Ovary (tissue), 9 donors: ENCODE measurements around the gene RASSF8. TPM values are rescaled to one million over a fixed set of nuclear protein-coding genes. Genes with fewer than 3 reads are reported as not detected.

Source experiments
- DNase-seq, 5 donors: peaks; one replicate each; pipeline ENCODE4 v3.0.0-alpha.2; 2019 to 2020
- H3K27ac ChIP-seq, 2 donors: fragments of 200-600 bp; one replicate each; pipeline versions ENCODE4 v1.5.1 to v1.8.0; 2019 to 2022
- H3K27me3 ChIP-seq: fragments of 200-600 bp; one replicate; pipeline ENCODE4 v1.8.0; 2022
- H3K36me3 ChIP-seq: fragments of 200-600 bp; sonication (generic); one replicate; pipeline ENCODE4 v1.5.1; 2019
- H3K4me1 ChIP-seq: one replicate; pipeline ENCODE4 v1.8.1; 2013; ENCODE audit warnings: mild to moderate bottlenecking, moderate library complexity; ENCODE audit not compliant: insufficient read depth
- H3K4me3 ChIP-seq: fragments of 200-600 bp; sonication (generic); one replicate; pipeline ENCODE4 v1.5.1; 2017
- H3K9me3 ChIP-seq, 2 donors: fragments of 200-600 bp in 1 of 2; sonication (generic) in 1 of 2; one replicate each; pipeline versions ENCODE4 v1.5.1 to v1.8.1; 2013 to 2019; ENCODE audit warnings: mild to moderate bottlenecking in 1 of 2, moderate library complexity in 1 of 2
- CTCF ChIP-seq, 3 donors: fragments of 450-650 bp in 2 of 3; fragments of 200-600 bp in 1 of 3; IDR thresholded peaks; one replicate each; pipeline versions ENCODE4 v1.5.1 to v1.8.0; 2016 to 2022; ENCODE audit warnings: antibody characterized with exemption in 3 of 3, mild to moderate bottlenecking in 1 of 3
- EP300 ChIP-seq: sonication (generic); formaldehyde crosslinking; IDR thresholded peaks from one replicate; pipeline ENCODE4 v1.6.1; 2017; ENCODE audit warnings: antibody characterized with exemption
- POLR2A ChIP-seq: fragments of 450-650 bp; IDR thresholded peaks from one replicate; pipeline ENCODE4 v1.6.1; 2017; ENCODE audit warnings: antibody characterized with exemption, mild to moderate bottlenecking, moderate library complexity
- WGBS, 3 donors: extraction: QIAGEN DNeasy Blood & Tissue Kit in 1 of 3; methylation state at CpG; one replicate each; pipeline versions ENCODE4 v1.1.5 to v1.1.7; 2013 to 2017; 5-methylcytosine and 5-hydroxymethylcytosine counted together
- intact Hi-C, 4 donors: fragments of 100-400 bp; cut with DNase I; formaldehyde crosslinking; loops; one replicate each; pipeline versions ENCODE4 v1.11.0 to v1.15.1; 2022 to 2023
- polyA plus RNA-seq, 2 donors: library from polyadenylated mRNA; stranded (reverse); fragments of 200-250 nt in 1 of 2; fragments of 350-450 nt in 1 of 2; fragmentation: Illumina TruSeq in 1 of 2; extraction: RNeasy Lipid Tissue Mini Kit (QIAGEN cat#74804) in 1 of 2; gene quantifications; one replicate each; pipeline ENCODE4 v1.2.3, GENCODE V29; 2013 to 2014
- total RNA-seq, 7 donors: library from RNA; depleted of rRNA in 2 of 7; stranded (reverse); fragments of >200 nt in 2 of 7; fragmentation: NEBNext Ultra II Directional in 3 of 7; extraction: Animal tissue kit (Norgen Biotek cat#: 25700) in 3 of 7; gene quantifications; one replicate each; pipeline versions ENCODE4 v1.1.0 to v1.2.4, GENCODE V29; 2016 to 2023
- donor health status: DM: no; HTN: no; CAD: no; lungs with moderate emphysema.
- donor health status: DM: no; HTN: no; CAD: no.
- donor health status: Bipolar disorder and iron deficiency.
- donor health status: DM: yes; HTN: yes; CAD: no.
- donor health status: DM: no; HTN: no; CAD: no.
- donor health status: DM: yes; HTN: yes; CAD: no.

The RASSF8 gene
- total and polyA plus RNA-seq, 9 donors: 16.5 to 134 (median 82.5) TPM

DNA sequence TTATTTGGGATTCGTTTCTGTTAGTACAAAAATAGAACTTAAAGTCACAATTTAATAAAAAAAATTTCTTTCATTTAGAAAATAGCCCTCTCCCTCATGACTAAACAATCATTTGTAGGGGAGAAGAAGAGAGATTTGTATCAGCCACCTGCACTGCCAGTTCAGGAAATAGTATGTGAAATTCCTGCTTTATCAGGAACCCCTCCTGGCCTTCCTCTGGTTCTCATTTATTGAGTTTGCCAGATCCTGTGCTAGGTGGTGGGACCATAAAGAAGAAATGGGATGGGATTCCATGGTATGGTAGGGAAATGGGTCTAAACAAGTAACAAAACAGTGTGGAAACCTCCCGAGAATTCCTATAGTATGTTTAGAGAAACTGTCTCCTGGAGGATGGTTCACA lies 30.0 kb downstream of the RASSF8 start:
- Histone ChIP-seq H3K4me1 (peaks cover 15% of the 10 kb centered on the region), H3K27me3 (no peaks in the 10 kb centered on the region), H3K36me3 (no peaks in the 10 kb centered on the region), H3K4me3 (no peak overlapping the region), H3K9me3 (no peaks in the 10 kb centered on the region), H3K27ac (no peak overlapping the region)
- WGBS, 3 donors: 51 to 56% (median 54%) methylated on average over 2 of the region's 2 CpGs
- TF ChIP-seq CTCF (IDR thresholded peaks at IDR 0.05) (no peak), EP300 (no peak), POLR2A (no peak)
- intact Hi-C loops: no loop called here
- no peak for DNase-seq

- Histone ChIP-seq H3K4me3 (no peak overlapping the region), H3K27ac (no peak overlapping the region), H3K27me3 (no peaks in the 10 kb centered on the region), H3K9me3 (no peaks in the 10 kb centered on the region), H3K4me1 (peaks cover 14% of the 10 kb centered on the region), H3K36me3 (no peaks in the 10 kb centered on the region)
- TF ChIP-seq CTCF (IDR thresholded peaks at IDR 0.05) (no peak), POLR2A (no peak), EP300 (no peak)
- DNase-seq: no peak
- intact Hi-C loops: no loop called here
- WGBS, 3 donors: 59 to 76% (median 63%) methylated on average over 2 of the region's 2 CpGs
Observed at GRCh38 chr12:25990495-25990894, 32.0 kb downstream of the RASSF8 start.

- Histone ChIP-seq H3K9me3 (no peaks in the 10 kb centered on the region), H3K27me3 (no peaks in the 10 kb centered on the region), H3K4me1 (peaks cover 3% of the 10 kb centered on the region), H3K36me3 (no peaks in the 10 kb centered on the region), H3K27ac (no peak overlapping the region), H3K4me3 (no peak overlapping the region)
- no peak for TF ChIP-seq POLR2A
- 86 to 91% (median 87%) methylated on average over 4 of the region's 4 CpGs for WGBS, 3 donors
- DNase-seq: no peak
- intact Hi-C loops: no loop called here
Observed at GRCh38 chr12:25992026-25992782, 33.7 kb downstream of the RASSF8 start.

DNA sequence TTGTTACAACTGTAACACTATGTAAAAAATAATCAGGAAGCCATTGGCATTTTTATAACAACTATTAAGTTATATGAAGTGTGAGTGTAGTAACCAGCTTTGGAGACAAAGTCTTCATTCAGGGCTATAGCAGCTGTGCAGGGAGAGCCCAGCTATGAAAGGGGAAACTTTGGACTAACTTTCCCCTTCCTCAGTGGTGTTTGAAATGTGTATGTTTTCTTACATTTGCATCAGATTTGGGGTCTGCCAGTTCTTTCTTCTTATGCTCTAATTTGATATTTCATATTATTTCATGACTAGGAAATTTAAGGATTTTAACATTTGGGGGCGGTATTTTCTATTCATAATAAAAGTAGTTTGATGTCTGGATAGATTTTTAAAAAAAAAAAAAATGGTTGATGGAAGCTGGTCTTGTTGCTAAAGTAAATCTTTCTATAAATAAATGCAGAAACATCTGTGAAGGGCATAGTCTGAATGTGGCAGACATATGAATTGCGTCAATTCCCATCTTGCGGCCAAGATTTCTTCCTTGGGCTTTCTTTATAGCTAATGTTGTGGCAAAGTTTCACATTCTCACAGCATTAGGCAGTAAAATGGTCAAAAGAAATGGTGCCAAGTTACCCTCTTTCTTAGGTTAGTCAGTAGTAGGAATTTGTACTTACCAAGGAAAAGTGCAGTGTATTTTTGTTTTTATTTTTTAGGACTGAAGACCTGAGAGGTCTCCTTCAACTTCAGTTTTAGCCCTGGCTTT lies 35.6 kb downstream of the RASSF8 start:
- intact Hi-C loops: no loop called here
- H3K36me3 ChIP-seq: no peaks in the 10 kb centered on the region
- H3K4me3 ChIP-seq: no peak overlapping the region
- H3K4me1 ChIP-seq: peaks cover 1% of the 10 kb centered on the region
- H3K27me3 ChIP-seq: no peaks in the 10 kb centered on the region
- no peak for DNase-seq
- H3K27ac ChIP-seq: no peak overlapping the region
- 82 to 87% (median 84%) methylated on average over 3 of the region's 3 CpGs for WGBS, 3 donors
- H3K9me3 ChIP-seq: no peaks in the 10 kb centered on the region
- TF ChIP-seq EP300: no peak
- TF ChIP-seq CTCF (IDR thresholded peaks at IDR 0.05): no peak
- no peak for TF ChIP-seq POLR2A
